Measurements from ENCODE around the gene TRIO. TPM values are rescaled to one million over a fixed set of nuclear protein-coding genes. Genes with fewer than 3 reads are reported as not detected.
A peak's percentile ranks its signal among the peaks of the same experiment; 100 is the strongest.

Gene TRIO
- total RNA-seq, 1 donor from 2014 or later = 148 TPM

DNA sequence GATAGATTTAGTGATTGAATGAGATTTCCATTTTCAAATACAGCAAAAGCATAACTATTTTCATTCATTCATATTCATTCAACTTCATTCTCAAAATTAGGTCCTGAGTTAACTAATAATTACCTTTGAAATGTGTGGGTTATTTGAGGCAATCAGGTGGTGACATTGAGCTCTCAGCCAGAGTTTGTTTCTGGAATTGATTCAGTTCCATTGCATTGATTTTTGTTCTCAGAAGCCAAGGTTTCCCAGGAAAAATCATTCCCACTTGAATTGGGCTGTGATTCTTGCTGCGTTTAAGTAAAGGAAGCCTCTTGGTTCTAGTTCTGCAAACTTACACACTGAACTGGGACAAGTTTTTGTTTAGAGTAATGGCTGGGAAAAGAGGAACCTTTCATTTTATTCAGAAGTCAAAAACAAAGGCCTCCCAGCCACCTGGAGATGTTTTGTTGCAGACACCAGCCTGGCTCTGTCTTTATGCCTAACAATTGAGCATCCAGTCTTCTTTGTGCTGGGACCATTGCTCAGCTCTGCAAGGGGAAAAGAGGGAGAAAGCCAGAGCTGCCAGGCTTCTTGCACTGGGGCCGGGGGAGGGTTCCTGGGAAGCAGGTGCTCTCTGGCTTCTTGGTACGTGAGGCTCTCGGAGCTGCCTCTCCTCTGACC lies 198.6 kb downstream of the TRIO start:
- H3K9me3 ChIP-seq = no peaks in the 10 kb centered on the region
- ATAC-seq = no peak
- TF ChIP-seq, protein P1, sequence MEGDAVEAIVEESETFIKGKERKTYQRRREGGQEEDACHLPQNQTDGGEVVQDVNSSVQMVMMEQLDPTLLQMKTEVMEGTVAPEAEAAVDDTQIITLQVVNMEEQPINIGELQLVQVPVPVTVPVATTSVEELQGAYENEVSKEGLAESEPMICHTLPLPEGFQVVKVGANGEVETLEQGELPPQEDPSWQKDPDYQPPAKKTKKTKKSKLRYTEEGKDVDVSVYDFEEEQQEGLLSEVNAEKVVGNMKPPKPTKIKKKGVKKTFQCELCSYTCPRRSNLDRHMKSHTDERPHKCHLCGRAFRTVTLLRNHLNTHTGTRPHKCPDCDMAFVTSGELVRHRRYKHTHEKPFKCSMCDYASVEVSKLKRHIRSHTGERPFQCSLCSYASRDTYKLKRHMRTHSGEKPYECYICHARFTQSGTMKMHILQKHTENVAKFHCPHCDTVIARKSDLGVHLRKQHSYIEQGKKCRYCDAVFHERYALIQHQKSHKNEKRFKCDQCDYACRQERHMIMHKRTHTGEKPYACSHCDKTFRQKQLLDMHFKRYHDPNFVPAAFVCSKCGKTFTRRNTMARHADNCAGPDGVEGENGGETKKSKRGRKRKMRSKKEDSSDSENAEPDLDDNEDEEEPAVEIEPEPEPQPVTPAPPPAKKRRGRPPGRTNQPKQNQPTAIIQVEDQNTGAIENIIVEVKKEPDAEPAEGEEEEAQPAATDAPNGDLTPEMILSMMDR (IDR thresholded peaks at IDR 0.05) = no peak
- H3K4me3 ChIP-seq = no peak overlapping the region
- peak overlapping the region; percentile 18 for H3K27ac ChIP-seq
- intact Hi-C loops (cut with DNase I) = no loop called here
- H3K4me1 ChIP-seq = peaks cover 18% of the 10 kb centered on the region
- no peaks in the 10 kb centered on the region for H3K27me3 ChIP-seq (ENCODE audit: low read depth)
- H3K36me3 ChIP-seq = peaks cover 39% of the 10 kb centered on the region
- no peak for DNase-seq

- ATAC-seq (peak; percentile 73 to 77), DNase-seq (no peak)
- Histone ChIP-seq H3K27me3 (ENCODE audit: low read depth) (no peaks in the 10 kb centered on the region), H3K4me1 (peaks cover 18% of the 10 kb centered on the region), H3K27ac (peak overlapping the region; percentile 18), H3K9me3 (no peaks in the 10 kb centered on the region), H3K4me3 (no peak overlapping the region), H3K36me3 (peaks cover 35% of the 10 kb centered on the region)
- TF ChIP-seq, protein P1 (IDR thresholded peaks at IDR 0.05) = no peak
- intact Hi-C loops (cut with DNase I) = no loop called here
Measured at GRCh38 chr5:14342306-14342705, 199.2 kb downstream of the TRIO start.

GRCh38 chr5:14343376-14343775 lies 200.2 kb downstream of the TRIO start:
- DNase-seq (no peak), ATAC-seq (peak; percentile 47 to 58)
- TF ChIP-seq, protein P1 (IDR thresholded peaks at IDR 0.05) = no peak
- Histone ChIP-seq H3K27me3 (ENCODE audit: low read depth) (no peaks in the 10 kb centered on the region), H3K27ac (no peak overlapping the region), H3K9me3 (no peaks in the 10 kb centered on the region), H3K4me3 (no peak overlapping the region), H3K4me1 (peaks cover 18% of the 10 kb centered on the region), H3K36me3 (peaks cover 25% of the 10 kb centered on the region)
- intact Hi-C loops (cut with DNase I) = no loop called here

GRCh38 chr5:14347522-14347921 lies 204.4 kb downstream of the TRIO start:
- Histone ChIP-seq H3K36me3 (peaks cover 17% of the 10 kb centered on the region), H3K9me3 (no peaks in the 10 kb centered on the region), H3K27ac (no peak overlapping the region), H3K4me1 (peaks cover 17% of the 10 kb centered on the region), H3K4me3 (no peak overlapping the region), H3K27me3 (ENCODE audit: low read depth) (no peaks in the 10 kb centered on the region)
- TF ChIP-seq, protein P1 (IDR thresholded peaks at IDR 0.05) = no peak
- no peak for DNase-seq
- intact Hi-C loops (cut with DNase I) = no loop called here
- ATAC-seq = no peak

- TF ChIP-seq, protein P1 (IDR thresholded peaks at IDR 0.05) = no peak
- ATAC-seq (no peak), DNase-seq (no peak)
- no peaks in the 10 kb centered on the region for H3K9me3 ChIP-seq
- H3K4me3 ChIP-seq = no peak overlapping the region
- peaks cover 12% of the 10 kb centered on the region for H3K4me1 ChIP-seq
- H3K27ac ChIP-seq = no peak overlapping the region
- H3K27me3 ChIP-seq (ENCODE audit: low read depth) = no peaks in the 10 kb centered on the region
- intact Hi-C loops (cut with DNase I) = no loop called here
- H3K36me3 ChIP-seq = peaks cover 17% of the 10 kb centered on the region
Measured at GRCh38 chr5:14348142-14348541, 205.0 kb downstream of the TRIO start.
